ENCODE measurements around the gene ACSF3. TPM values are rescaled to one million over a fixed set of nuclear protein-coding genes. Genes with fewer than 3 reads are reported as not detected.

ACSF3 gene
- total RNA-seq, 1 experiment from 2014 or later: 55.2 TPM

- H3K4me1 ChIP-seq: no peaks in the 10 kb centered on the region
- H3K36me3 ChIP-seq (ENCODE audit: control insufficient read depth, insufficient read depth, low read length): no peaks in the 10 kb centered on the region
- ChIA-PET CTCF (no interaction called here), POLR2A (no interaction called here)
- H3K4me1 Mint-ChIP-seq (ENCODE audit: low read depth, unreplicated experiment): no peaks in the 10 kb centered on the region
- H3K4me3 Mint-ChIP-seq (ENCODE audit: unreplicated experiment): no peak overlapping the region
- BruUV-seq (replicated peaks): no TSS peak
- no peak for DNase-seq
- intact Hi-C loops (cut with micrococcal nuclease; ENCODE audit: unreplicated experiment): no loop called here
- no peak for TF ChIP-seq CTCF (IDR thresholded peaks at IDR 0.05; ENCODE audit: insufficient read depth in 1 of 2, low read depth in 1 of 2, low read length in 1 of 2, severe bottlenecking in 1 of 2, unreplicated experiment in 1 of 2)
- H3K9me3 Mint-ChIP-seq (ENCODE audit: unreplicated experiment): peaks cover 12% of the 10 kb centered on the region
- peaks cover 7% of the 10 kb centered on the region for H3K36me3 Mint-ChIP-seq (ENCODE audit: insufficient read depth, unreplicated experiment)
- no peaks in the 10 kb centered on the region for H3K27me3 ChIP-seq (replicated peaks; ENCODE audit: control insufficient read depth, insufficient read depth, low read length)
- H3K4me3 ChIP-seq (ENCODE audit: low read depth, low read length): no peak overlapping the region
- H3K27me3 Mint-ChIP-seq (ENCODE audit: insufficient read depth, unreplicated experiment): peaks cover 12% of the 10 kb centered on the region
- peaks cover 14% of the 10 kb centered on the region for H3K9me3 ChIP-seq
- no peak overlapping the region for H3K27ac Mint-ChIP-seq (ENCODE audit: unreplicated experiment)
Observed at GRCh38 chr16:89076159-89076558, 17.5 kb upstream of the ACSF3 start.

GRCh38 chr16:89077076-89077475 lies 16.6 kb upstream of the ACSF3 start:
- Histone ChIP-seq H3K4me1 (no peaks in the 10 kb centered on the region), H3K36me3 (ENCODE audit: control insufficient read depth, insufficient read depth, low read length) (no peaks in the 10 kb centered on the region), H3K27me3 (replicated peaks; ENCODE audit: control insufficient read depth, insufficient read depth, low read length) (no peaks in the 10 kb centered on the region), H3K9me3 (peaks cover 14% of the 10 kb centered on the region), H3K4me3 (ENCODE audit: low read depth, low read length) (no peak overlapping the region)
- H3K36me3 Mint-ChIP-seq (ENCODE audit: insufficient read depth, unreplicated experiment): peaks cover 7% of the 10 kb centered on the region
- no peak for DNase-seq
- POLR2A ChIA-PET: no interaction called here
- peaks cover 12% of the 10 kb centered on the region for H3K9me3 Mint-ChIP-seq (ENCODE audit: unreplicated experiment)
- no peak for TF ChIP-seq CTCF (IDR thresholded peaks at IDR 0.05; ENCODE audit: insufficient read depth in 1 of 2, low read depth in 1 of 2, low read length in 1 of 2, severe bottlenecking in 1 of 2, unreplicated experiment in 1 of 2)
- no peak overlapping the region for H3K4me3 Mint-ChIP-seq (ENCODE audit: unreplicated experiment)
- H3K27me3 Mint-ChIP-seq (ENCODE audit: insufficient read depth, unreplicated experiment): peaks cover 14% of the 10 kb centered on the region
- no TSS peak for BruUV-seq (replicated peaks)
- intact Hi-C loops (cut with micrococcal nuclease; ENCODE audit: unreplicated experiment): no loop called here
- CTCF ChIA-PET: no interaction called here
- H3K27ac Mint-ChIP-seq (ENCODE audit: unreplicated experiment): no peak overlapping the region
- H3K4me1 Mint-ChIP-seq (ENCODE audit: low read depth, unreplicated experiment): no peaks in the 10 kb centered on the region

- BruUV-seq (replicated peaks): no TSS peak
- Histone ChIP-seq H3K9me3 (peaks cover 14% of the 10 kb centered on the region), H3K27me3 (replicated peaks; ENCODE audit: control insufficient read depth, insufficient read depth, low read length) (no peaks in the 10 kb centered on the region), H3K36me3 (ENCODE audit: control insufficient read depth, insufficient read depth, low read length) (no peaks in the 10 kb centered on the region), H3K4me1 (no peaks in the 10 kb centered on the region), H3K4me3 (ENCODE audit: low read depth, low read length) (no peak overlapping the region)
- no peak for TF ChIP-seq CTCF (IDR thresholded peaks at IDR 0.05; ENCODE audit: insufficient read depth in 1 of 2, low read depth in 1 of 2, low read length in 1 of 2, severe bottlenecking in 1 of 2, unreplicated experiment in 1 of 2)
- Mint-ChIP-seq H3K4me1 (ENCODE audit: low read depth, unreplicated experiment) (no peaks in the 10 kb centered on the region), H3K9me3 (ENCODE audit: unreplicated experiment) (peaks cover 12% of the 10 kb centered on the region), H3K4me3 (ENCODE audit: unreplicated experiment) (no peak overlapping the region), H3K27ac (ENCODE audit: unreplicated experiment) (no peak overlapping the region), H3K27me3 (ENCODE audit: insufficient read depth, unreplicated experiment) (peaks cover 14% of the 10 kb centered on the region), H3K36me3 (ENCODE audit: insufficient read depth, unreplicated experiment) (peaks cover 7% of the 10 kb centered on the region)
- DNase-seq: no peak
- ChIA-PET POLR2A (no interaction called here), CTCF (interaction anchor here (0.6 kb wide), 1 partner anchor 56 kb away, joined by 3 read pairs; no protein-coding TSS in a partner anchor)
- intact Hi-C loops (cut with micrococcal nuclease; ENCODE audit: unreplicated experiment): no loop called here
Observed at GRCh38 chr16:89078172-89078571, 15.5 kb upstream of the ACSF3 start.
